GM19035 (cell line): Measurements from ENCODE around the gene CXorf65.

Source experiments
- ATAC-seq: cut with Tn5 transposase; IDR thresholded peaks from one replicate; pipeline ENCODE4 v1.9.1; 2021; ENCODE audit not compliant: unreplicated experiment

Gene CXorf65

GRCh38 chrX:71067712-71068043 is 38.9 kb downstream of the CXorf65 start:
- ATAC-seq = no peak

- ATAC-seq = no peak
Observed at GRCh38 chrX:71067089-71067488, 39.5 kb downstream of the CXorf65 start.

- no peak for ATAC-seq
Observed at GRCh38 chrX:71060127-71060526, 46.4 kb downstream of the CXorf65 start.

GRCh38 chrX:71057848-71058530 is 48.6 kb downstream of the CXorf65 start:
- no peak for ATAC-seq

- no peak for ATAC-seq
Observed at GRCh38 chrX:71056867-71057266, 49.7 kb downstream of the CXorf65 start.
